GM15510 (cell line): Measurements from ENCODE around the gene UBQLN1.

ENCODE experiments used
- POLR2A ChIP-seq: IDR thresholded peaks from 3 replicates; pipeline ENCODE4 v1.6.1; 2011; ENCODE audit warnings: borderline replicate concordance; ENCODE audit not compliant: insufficient read length; ENCODE audit errors: extremely low read depth

Gene UBQLN1

GRCh38 chr9:83701769-83702168, 6.0 kb downstream of the UBQLN1 start:
- TF ChIP-seq POLR2A: no peak

- no peak for TF ChIP-seq POLR2A
These were observed 6.5 kb downstream of the UBQLN1 start for GRCh38 chr9:83701286-83701685.

- TF ChIP-seq POLR2A: no peak
These were observed 8.1 kb downstream of the UBQLN1 start for GRCh38 chr9:83699615-83700014.

GRCh38 chr9:83698976-83699585, 8.7 kb downstream of the UBQLN1 start:
- TF ChIP-seq POLR2A: no peak

- TF ChIP-seq POLR2A: no peak
These were observed 16.3 kb downstream of the UBQLN1 start for GRCh38 chr9:83691492-83691891.

GRCh38 chr9:83688921-83689320, 18.8 kb downstream of the UBQLN1 start:
- TF ChIP-seq POLR2A: no peak

- no peak for TF ChIP-seq POLR2A
These were observed 26.3 kb downstream of the UBQLN1 start for GRCh38 chr9:83681490-83681889.

- TF ChIP-seq POLR2A: no peak
These were observed 27.5 kb downstream of the UBQLN1 start for GRCh38 chr9:83680233-83680632.

GRCh38 chr9:83677596-83677995, 30.2 kb downstream of the UBQLN1 start:
- TF ChIP-seq POLR2A: no peak

GRCh38 chr9:83675466-83675865, 32.3 kb downstream of the UBQLN1 start:
- no peak for TF ChIP-seq POLR2A

- no peak for TF ChIP-seq POLR2A
These were observed 36.3 kb downstream of the UBQLN1 start for GRCh38 chr9:83671451-83671850.

- no peak for TF ChIP-seq POLR2A
These were observed 37.4 kb downstream of the UBQLN1 start for GRCh38 chr9:83670381-83670780.

- no peak for TF ChIP-seq POLR2A
These were observed 38.7 kb downstream of the UBQLN1 start for GRCh38 chr9:83669067-83669466.

- TF ChIP-seq POLR2A: no peak
These were observed 42.1 kb downstream of the UBQLN1 start for GRCh38 chr9:83665580-83666200.

GRCh38 chr9:83662933-83663332, 44.8 kb downstream of the UBQLN1 start:
- TF ChIP-seq POLR2A: no peak

GRCh38 chr9:83656952-83657351, 50.8 kb downstream of the UBQLN1 start:
- TF ChIP-seq POLR2A: no peak
